Neural cell (in vitro differentiated cells): Measurements from ENCODE around the gene DCAF11. TPM values are rescaled to one million over a fixed set of nuclear protein-coding genes. Genes with fewer than 3 reads are reported as not detected.

ENCODE experiments used
- H2AFZ ChIP-seq: fragments of 200-600, 300-800 bp; sonication (generic), shearing (Covaris generic); 2 replicates; pipeline ENCODE4 v1.6.0; 2014; ENCODE audit warnings: low read depth, mild to moderate bottlenecking, antibody characterized with exemption, low read length, moderate library complexity
- H3F3A ChIP-seq: fragments of 200-600 bp; shearing (Covaris generic); 2 replicates; pipeline ENCODE4 v1.6.1; 2016; ENCODE audit warnings: mild to moderate bottlenecking, moderate library complexity, mixed read lengths, antibody characterized with exemption, low read length; ENCODE audit not compliant: insufficient read depth, poor library complexity, severe bottlenecking
- H3K27ac ChIP-seq: fragments of 200-600, 300-800 bp; sonication (generic), shearing (Covaris generic); 2 replicates; pipeline ENCODE4 v1.5.1; 2014; ENCODE audit warnings: mild to moderate bottlenecking, low read length, moderate library complexity
- H3K27me3 ChIP-seq: fragments of 300-800, 200-600 bp; sonication (generic), shearing (Covaris generic); 2 replicates; pipeline ENCODE4 v1.6.0; 2014; ENCODE audit warnings: mild to moderate bottlenecking, low read depth, low read length, moderate library complexity; ENCODE audit not compliant: insufficient read depth
- H3K36me3 ChIP-seq: fragments of 300-800, 200-600 bp; sonication (generic), shearing (Covaris generic); 2 replicates; pipeline ENCODE4 v1.5.1; 2014; ENCODE audit warnings: mild to moderate bottlenecking, antibody characterized with exemption, low read length, moderate library complexity; ENCODE audit not compliant: insufficient read depth
- H3K4me2 ChIP-seq: fragments of 300-800, 200-600 bp; sonication (generic), shearing (Covaris generic); 2 replicates; pipeline ENCODE4 v1.6.0; 2014; ENCODE audit warnings: mild to moderate bottlenecking, low read length
- H3K4me3 ChIP-seq: fragments of 300-800, 200-600 bp; sonication (generic), shearing (Covaris generic); 2 replicates; pipeline ENCODE4 v1.5.1; 2014; ENCODE audit warnings: mild to moderate bottlenecking, low read length, moderate library complexity
- H3K79me2 ChIP-seq: fragments of 200-600 bp; shearing (Covaris generic); replicated peaks from 2 replicates; pipeline ENCODE4 v1.6.0; 2014; ENCODE audit warnings: mild to moderate bottlenecking, low read length, moderate library complexity; ENCODE audit not compliant: insufficient read depth
- H3K9ac ChIP-seq: fragments of 300-800, 200-600 bp; sonication (generic), shearing (Covaris generic); 2 replicates; pipeline ENCODE4 v1.6.1; 2016; ENCODE audit warnings: mild to moderate bottlenecking, low read length, mixed read lengths
- H3K9me2 ChIP-seq: fragments of 200-600 bp; shearing (Covaris generic); 2 replicates; pipeline ENCODE4 v1.6.1; 2016; ENCODE audit warnings: mild to moderate bottlenecking, low read length, mixed read lengths; ENCODE audit not compliant: insufficient read depth
- H3K9me3 ChIP-seq: fragments of 200-600, 300-800 bp; sonication (generic), shearing (Covaris generic); 2 replicates; pipeline ENCODE4 v1.6.1; 2016; ENCODE audit warnings: mild to moderate bottlenecking, mixed run types, low read length, moderate library complexity, mixed read lengths
- H4K20me1 ChIP-seq: fragments of 200-600 bp; shearing (Covaris generic); 2 replicates; pipeline ENCODE4 v1.6.1; 2016; ENCODE audit warnings: mild to moderate bottlenecking, mixed run types; ENCODE audit not compliant: insufficient read depth
- CTCF ChIP-seq: fragments of 450-650 bp; IDR thresholded peaks from 2 replicates; pipeline ENCODE4 v1.5.1; 2014; ENCODE audit warnings: antibody characterized with exemption, mild to moderate bottlenecking, moderate library complexity; ENCODE audit not compliant: poor library complexity, severe bottlenecking
- EP300 ChIP-seq: fragments of 450-650 bp; conservative IDR thresholded peaks from 2 replicates; pipeline ENCODE4 v1.6.1; 2014; ENCODE audit warnings: antibody characterized with exemption, mild to moderate bottlenecking, moderate library complexity; ENCODE audit not compliant: poor library complexity, severe bottlenecking
- EZH2 ChIP-seq: fragments of 200-600, 300-800 bp; shearing (Covaris generic), sonication (generic); IDR thresholded peaks from 2 replicates; pipeline ENCODE4 v1.6.1; 2014; ENCODE audit warnings: antibody characterized with exemption, low read length, borderline replicate concordance, mild to moderate bottlenecking; ENCODE audit not compliant: insufficient read depth, poor library complexity, severe bottlenecking
- MXI1 ChIP-seq: fragments of 450-650 bp; conservative IDR thresholded peaks from 2 replicates; pipeline ENCODE4 v1.6.1; 2014; ENCODE audit warnings: antibody characterized with exemption, mild to moderate bottlenecking; ENCODE audit not compliant: poor library complexity, severe bottlenecking
- POLR2AphosphoS5 ChIP-seq: IDR thresholded peaks from 2 replicates; pipeline ENCODE4 v1.6.1; 2012
- RAD21 ChIP-seq: fragments of 450-650 bp; conservative IDR thresholded peaks from 2 replicates; pipeline ENCODE4 v1.6.1; 2014; ENCODE audit warnings: antibody characterized with exemption, mild to moderate bottlenecking, moderate library complexity
- SMC3 ChIP-seq: fragments of 450-650 bp; conservative IDR thresholded peaks from 2 replicates; pipeline ENCODE4 v1.6.1; 2014; ENCODE audit warnings: antibody characterized with exemption, mild to moderate bottlenecking, moderate library complexity; ENCODE audit not compliant: poor library complexity
- TAF1 ChIP-seq: IDR thresholded peaks from 2 replicates; pipeline ENCODE4 v1.6.1; 2012; ENCODE audit warnings: low read depth
- polyA plus RNA-seq: library from polyadenylated mRNA; depleted of rRNA; stranded (reverse); fragments of >200 nt; gene quantifications from 2 replicates; pipeline ENCODE4 v1.2.3, GENCODE V29; 2014
- TF ChIP-seq, protein P1 (sequence below): IDR thresholded peaks from 2 replicates; pipeline ENCODE4 v1.6.1; 2012; ENCODE audit warnings: borderline replicate concordance

DCAF11 gene
- polyA plus RNA-seq, 1 donor from 2014 or later, result 74.5 TPM

DNA sequence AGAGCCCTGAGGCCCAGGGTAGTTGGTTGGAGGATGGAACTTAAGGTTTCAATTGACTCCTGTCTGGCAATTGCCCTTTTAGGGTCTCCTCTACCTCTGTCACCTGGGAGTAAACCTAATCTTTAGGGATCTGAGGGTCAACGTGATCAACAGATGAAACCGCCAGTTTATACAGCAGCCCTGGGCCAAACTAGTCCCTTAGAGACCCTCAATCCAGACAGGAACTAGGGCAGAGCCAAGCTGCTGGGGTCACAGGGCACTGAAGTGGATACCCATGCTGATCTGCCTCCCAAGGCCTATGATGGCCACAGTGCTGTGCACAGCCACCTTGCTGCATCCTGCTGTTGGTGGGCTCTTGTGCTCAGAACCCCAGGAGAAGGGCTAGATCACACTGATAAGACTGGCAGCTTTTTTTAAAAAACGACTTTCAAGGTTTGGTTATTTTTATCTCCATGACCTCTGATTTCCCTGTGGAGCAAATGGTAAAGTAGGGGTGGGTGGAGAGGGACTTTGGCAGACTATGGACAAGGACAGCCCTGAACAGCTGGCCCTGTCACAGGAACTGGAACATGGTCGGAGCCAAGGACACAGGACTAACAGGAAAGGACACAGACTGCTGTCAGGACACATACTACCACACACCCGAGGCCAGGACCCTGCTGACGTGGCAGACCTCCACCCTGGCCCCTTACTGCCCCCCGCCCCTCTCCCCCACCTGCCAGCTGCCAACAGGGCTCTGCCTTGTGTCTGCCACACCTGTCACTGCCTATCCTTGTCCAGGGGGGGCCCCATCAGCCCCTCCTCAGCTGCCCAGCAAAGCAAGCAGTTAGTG, 16.4 kb downstream of the DCAF11 start:
- H3K4me3 ChIP-seq, result no peak overlapping the region
- no peaks in the 10 kb centered on the region for H3K36me3 ChIP-seq
- no peak overlapping the region for H3K27ac ChIP-seq
- TF ChIP-seq RAD21 (no peak), MXI1 (no peak), POLR2AphosphoS5 (no peak), CTCF (no peak), TAF1 (no peak), EZH2 (no peak), SMC3 (no peak), EP300 (no peak)
- H4K20me1 ChIP-seq, result no peaks in the 10 kb centered on the region
- no peak overlapping the region for H2AFZ ChIP-seq
- H3K79me2 ChIP-seq, result no peaks in the 10 kb centered on the region
- no peaks in the 10 kb centered on the region for H3F3A ChIP-seq
- no peak overlapping the region for H3K4me2 ChIP-seq
- no peaks in the 10 kb centered on the region for H3K9me3 ChIP-seq
- H3K9ac ChIP-seq, result no peak overlapping the region
- no peaks in the 10 kb centered on the region for H3K9me2 ChIP-seq
- H3K27me3 ChIP-seq, result no peaks in the 10 kb centered on the region

DNA sequence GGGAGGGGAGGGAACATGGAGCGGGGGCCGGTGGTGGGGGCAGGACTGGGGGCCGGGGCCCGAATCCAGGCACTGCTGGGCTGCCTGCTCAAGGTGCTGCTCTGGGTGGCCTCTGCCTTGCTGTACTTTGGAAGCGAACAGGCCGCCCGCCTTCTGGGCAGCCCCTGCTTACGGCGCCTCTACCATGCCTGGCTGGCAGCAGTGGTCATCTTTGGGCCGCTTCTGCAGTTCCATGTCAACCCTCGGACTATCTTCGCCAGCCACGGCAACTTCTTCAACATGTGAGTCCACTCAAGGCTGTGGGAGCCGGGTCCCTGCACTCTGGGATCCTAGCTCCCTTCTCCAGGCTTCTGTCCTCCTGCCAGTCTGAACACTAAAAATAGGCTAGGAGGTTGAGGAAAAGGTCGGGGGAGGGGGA, 17.0 kb downstream of the DCAF11 start:
- Histone ChIP-seq H4K20me1 (no peaks in the 10 kb centered on the region), H3K27me3 (no peaks in the 10 kb centered on the region), H3K4me3 (no peak overlapping the region), H3K9me2 (no peaks in the 10 kb centered on the region), H3K9me3 (no peaks in the 10 kb centered on the region), H3K27ac (no peak overlapping the region), H2AFZ (no peak overlapping the region), H3K36me3 (no peaks in the 10 kb centered on the region), H3F3A (no peaks in the 10 kb centered on the region), H3K79me2 (no peaks in the 10 kb centered on the region), H3K9ac (no peak overlapping the region), H3K4me2 (no peak overlapping the region)
- TF ChIP-seq TAF1, result no peak
- no peak for TF ChIP-seq CTCF
- no peak for TF ChIP-seq EZH2
- TF ChIP-seq, protein P1, sequence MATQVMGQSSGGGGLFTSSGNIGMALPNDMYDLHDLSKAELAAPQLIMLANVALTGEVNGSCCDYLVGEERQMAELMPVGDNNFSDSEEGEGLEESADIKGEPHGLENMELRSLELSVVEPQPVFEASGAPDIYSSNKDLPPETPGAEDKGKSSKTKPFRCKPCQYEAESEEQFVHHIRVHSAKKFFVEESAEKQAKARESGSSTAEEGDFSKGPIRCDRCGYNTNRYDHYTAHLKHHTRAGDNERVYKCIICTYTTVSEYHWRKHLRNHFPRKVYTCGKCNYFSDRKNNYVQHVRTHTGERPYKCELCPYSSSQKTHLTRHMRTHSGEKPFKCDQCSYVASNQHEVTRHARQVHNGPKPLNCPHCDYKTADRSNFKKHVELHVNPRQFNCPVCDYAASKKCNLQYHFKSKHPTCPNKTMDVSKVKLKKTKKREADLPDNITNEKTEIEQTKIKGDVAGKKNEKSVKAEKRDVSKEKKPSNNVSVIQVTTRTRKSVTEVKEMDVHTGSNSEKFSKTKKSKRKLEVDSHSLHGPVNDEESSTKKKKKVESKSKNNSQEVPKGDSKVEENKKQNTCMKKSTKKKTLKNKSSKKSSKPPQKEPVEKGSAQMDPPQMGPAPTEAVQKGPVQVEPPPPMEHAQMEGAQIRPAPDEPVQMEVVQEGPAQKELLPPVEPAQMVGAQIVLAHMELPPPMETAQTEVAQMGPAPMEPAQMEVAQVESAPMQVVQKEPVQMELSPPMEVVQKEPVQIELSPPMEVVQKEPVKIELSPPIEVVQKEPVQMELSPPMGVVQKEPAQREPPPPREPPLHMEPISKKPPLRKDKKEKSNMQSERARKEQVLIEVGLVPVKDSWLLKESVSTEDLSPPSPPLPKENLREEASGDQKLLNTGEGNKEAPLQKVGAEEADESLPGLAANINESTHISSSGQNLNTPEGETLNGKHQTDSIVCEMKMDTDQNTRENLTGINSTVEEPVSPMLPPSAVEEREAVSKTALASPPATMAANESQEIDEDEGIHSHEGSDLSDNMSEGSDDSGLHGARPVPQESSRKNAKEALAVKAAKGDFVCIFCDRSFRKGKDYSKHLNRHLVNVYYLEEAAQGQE, result no peak
- no peak for TF ChIP-seq RAD21
- no peak for TF ChIP-seq MXI1
- TF ChIP-seq POLR2AphosphoS5, result no peak
- no peak for TF ChIP-seq SMC3
- no peak for TF ChIP-seq EP300
